ENCODE data around the gene CACNA1B.
"Not testable (repeated sequence)": the region's sequence is repeated elsewhere in the genome, so short reads cannot be mapped to it uniquely, and the experiment has no call there.

CACNA1B gene

DNA sequence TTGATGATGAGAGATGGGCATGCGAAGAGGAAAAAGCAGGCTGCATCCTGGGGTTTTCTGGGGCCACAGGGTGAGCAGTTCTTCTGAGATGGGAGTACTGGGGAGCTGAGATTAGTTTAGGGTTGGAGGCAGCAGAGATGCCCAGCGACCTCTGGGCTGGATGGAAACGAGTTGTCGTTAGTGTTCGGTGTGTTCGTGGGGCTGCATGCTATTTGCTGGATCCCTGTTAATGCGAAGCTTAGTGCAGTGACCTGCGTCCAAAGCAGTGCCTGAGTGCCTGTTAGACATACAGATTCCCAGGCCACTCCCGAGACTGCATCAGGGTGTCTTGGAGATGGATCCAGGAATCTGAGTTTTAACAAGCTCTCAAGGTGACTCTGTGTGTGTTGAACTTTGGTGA lies 201.3 kb downstream of the CACNA1B start:
- no peak for DNase-seq

GRCh38 chr9:138080979-138081378 lies 203.4 kb downstream of the CACNA1B start:
- DNase-seq: no peak

DNA sequence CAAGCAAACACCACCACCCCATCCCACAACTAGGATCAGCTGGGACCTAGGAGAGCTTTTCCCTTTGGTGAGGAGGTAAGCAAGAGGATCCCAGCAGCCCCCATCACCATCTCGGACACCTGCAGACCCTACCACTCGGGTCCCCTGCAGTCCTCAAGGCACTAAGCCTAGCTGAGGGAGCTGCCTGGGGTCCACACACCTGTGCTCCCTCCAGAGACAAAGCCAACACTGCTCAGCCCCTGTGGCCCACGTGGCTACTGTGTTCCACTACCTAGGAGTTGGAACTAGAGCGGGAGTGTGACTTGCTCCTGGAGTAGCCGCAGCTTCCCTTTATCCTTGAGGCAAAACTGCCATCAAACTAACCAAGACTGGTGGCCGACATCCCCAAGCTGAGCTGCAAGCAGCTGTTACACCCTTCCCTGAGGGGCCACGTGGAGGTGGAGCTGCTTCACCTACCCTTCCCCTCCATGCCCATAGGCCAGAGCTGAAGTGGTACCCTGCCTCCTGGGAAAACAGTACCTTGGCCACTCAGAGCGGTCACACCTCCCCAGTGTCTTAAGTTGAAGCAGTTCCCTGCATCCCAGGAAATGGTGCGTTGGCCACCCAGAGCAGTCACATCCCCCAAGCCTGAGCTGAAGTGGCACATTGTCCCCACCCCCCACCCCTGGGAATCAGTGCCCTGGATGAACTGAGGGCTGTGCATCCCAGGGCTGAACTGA lies 205.5 kb downstream of the CACNA1B start:
- DNase-seq: no peak

- DNase-seq: no peak
These were observed 206.3 kb downstream of the CACNA1B start for GRCh38 chr9:138083873-138084272.

DNA sequence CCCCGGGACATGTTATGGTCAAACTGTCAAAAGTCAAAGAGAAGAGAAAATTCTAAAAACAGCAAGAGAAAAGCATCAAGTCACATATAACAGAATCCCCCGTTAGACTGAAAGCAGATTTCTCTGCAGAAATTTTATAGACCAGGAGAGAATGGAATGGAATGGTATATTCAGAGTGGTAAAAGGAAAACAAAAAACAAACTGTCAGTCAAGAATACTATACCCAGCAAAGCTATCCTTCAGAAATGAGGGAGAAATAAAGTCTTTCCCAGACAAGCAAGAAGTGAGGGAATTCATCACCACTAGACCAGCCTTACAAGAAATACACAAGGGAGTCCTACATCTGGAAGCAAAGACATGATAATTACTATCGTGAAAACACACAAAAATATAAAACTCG lies 208.0 kb downstream of the CACNA1B start:
- DNase-seq: no peak

DNA sequence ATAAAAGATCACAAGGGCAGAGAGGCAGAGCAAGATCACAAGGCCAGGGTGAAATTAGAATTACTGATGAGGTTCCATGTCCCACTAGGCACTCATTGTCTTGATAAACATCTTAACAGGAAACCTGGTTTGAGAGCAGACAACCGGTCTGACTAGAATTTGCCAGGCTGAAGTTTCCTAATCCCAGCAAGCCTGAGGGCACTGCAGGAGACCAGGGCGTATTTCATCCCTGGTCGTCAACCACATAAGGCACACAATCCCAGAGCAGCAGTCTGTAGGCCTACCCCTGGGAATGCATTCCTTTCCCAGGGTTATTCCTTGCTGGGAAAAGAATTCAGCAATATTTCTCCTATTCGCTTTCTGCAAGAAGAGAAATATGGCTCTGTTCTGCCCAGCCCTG lies 214.5 kb downstream of the CACNA1B start:
- not testable (repeated sequence) for DNase-seq

GRCh38 chr9:138094028-138094427 lies 216.4 kb downstream of the CACNA1B start:
- DNase-seq: no peak

DNA sequence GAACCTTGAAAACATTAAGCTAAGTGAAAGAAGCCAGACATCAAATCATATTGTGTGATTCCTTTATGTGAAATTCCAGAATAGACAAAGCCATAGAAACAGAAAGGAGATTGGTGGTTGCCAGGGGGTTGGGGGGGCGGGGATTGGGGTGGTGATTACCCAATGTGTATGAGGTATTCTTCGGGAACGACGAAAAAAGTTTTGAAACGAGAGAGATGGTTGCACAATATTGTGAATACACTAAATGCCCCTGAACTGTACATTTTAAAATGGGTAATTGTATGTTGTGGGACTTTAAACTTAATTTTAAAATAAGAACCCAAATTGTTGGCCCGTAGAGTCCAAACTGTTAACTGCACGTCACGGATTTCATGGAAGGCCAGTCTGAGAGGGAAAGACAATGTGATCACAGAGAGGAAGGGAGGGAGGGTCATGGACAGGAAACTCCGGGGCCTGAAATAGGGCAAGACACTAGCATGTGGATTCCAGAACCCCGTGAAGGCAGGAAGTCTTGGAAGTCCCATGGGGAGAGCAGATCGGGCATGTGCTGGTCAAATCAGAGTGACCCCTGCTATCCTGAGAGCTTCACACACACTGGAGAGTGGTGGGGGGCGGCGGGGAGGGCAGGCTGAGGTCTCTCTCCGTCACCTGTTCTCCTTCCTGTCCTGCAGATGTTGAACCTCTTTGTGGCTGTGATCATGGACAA lies 218.4 kb downstream of the CACNA1B start:
- DNase-seq: peak; percentile 48 to 58 (median 48)

- no peak for DNase-seq
These were observed 218.9 kb downstream of the CACNA1B start for GRCh38 chr9:138096519-138096845.

- DNase-seq: peak in 1 of 3 donors; percentile 12
These were observed 220.0 kb downstream of the CACNA1B start for GRCh38 chr9:138097501-138097991.

- DNase-seq: peak in 1 of 3 donors; percentile 6
These were observed 220.7 kb downstream of the CACNA1B start for GRCh38 chr9:138098116-138098907.

DNA sequence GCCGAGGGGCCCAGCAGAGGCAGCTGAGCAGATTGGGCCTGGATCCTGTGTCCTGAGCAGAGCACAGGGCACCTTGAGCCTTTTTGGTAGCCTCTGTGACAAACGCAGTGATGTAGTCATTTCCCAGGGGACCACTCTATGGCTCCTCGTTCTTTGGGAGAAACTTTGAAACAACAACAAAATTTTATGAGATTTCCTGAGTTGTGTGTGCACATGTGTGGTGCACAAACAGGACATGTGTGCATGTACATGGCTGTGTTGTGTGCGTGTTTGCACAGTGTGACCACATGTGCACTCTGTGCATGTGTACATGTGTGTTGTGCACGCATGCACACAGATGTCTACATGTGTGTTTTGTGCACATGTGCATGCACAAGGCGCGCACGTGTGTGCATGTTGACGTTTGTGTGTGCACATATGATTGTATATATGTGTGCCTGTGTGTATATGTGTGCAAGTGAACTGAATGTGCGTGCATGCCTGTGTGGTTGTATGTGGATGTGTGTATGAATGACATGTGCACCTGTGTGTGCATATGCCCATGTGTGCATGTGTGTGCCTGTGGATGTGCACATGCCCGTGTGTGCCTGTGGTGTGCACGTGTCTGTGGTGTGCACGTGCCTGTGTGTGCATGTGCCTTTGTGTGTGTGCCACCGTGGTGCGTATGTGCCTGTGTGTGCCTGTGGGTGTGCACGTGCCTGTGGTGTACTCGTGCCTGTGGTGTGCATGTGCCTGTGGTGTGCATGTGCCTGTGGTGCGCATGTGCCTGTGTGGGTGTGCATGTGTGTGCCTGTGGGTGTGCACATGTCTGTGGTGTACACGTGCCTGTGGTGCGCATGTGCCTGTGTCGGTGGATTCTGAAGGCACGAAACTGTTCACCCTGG lies 221.6 kb downstream of the CACNA1B start:
- no peak for DNase-seq

DNA sequence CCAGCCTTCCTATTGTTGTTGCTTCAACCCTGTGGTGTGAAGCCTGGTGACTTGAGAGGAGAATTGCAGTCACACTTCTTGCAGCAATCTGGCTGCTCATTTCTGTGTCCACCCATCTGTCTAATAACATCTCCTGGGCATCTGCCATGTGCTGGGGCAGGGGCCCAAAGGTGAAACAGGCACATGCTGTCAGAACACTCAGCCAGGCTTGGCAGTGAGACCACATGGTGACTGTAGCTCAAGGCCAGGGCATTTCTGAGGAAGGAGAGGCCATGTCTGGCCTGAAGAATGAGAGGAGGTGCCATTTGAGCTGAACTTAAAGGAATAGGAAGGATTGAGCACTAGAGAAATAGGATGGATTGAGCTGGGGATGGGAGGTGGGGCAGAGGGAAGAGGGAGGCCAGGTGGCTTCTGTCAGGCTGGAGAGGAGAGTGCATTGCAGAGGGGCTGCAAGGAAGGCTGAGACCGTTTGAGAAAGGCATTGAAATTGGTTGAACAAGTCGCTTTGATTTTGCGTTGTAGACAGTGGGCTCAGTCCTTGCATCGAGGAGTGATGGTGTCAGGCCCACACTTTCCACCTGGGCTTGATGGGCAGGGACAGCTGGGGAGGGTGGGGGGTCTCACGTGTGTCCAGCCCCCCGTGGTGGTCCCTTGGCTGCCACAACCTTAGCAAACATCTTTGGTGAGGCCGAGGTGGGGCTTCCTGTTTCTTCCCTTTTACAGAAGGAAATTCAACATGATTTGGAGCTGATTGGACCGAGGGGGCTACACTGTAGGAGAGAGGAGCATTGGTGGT lies 222.4 kb downstream of the CACNA1B start:
- peak in 1 of 3 donors; percentile 0 for DNase-seq

DNA sequence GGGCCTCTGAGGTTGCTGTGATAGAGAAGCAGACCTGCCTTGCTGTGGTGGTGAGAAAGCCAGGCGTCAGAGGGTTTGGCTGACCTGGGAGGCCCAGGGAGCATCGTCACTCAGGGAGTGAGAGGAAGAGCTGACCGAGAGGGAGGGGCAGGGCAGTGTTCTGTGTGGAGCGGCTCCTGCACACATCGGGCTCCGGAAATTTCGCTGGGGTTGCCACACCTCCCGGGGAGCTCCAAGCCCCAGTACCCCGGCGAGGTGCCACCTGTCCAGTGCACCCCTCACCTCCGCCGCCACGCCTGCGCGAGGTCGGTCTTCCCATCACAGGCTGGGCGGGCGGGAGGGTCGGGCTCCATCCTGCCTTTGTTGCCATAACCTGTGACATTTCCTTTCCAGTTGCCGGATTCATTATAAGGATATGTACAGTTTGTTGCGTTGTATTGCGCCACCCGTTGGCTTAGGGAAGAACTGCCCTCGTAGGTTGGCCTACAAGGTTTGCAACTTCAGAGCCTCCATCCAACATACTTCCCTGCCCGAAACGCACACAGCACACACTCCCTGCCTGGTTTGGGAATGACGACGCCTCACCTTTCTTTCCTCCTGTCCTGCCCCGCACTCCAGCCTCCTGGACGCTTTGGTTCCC lies 223.2 kb downstream of the CACNA1B start:
- peak in 1 of 3 donors; percentile 3 for DNase-seq

- no peak for DNase-seq
These were observed 224.1 kb downstream of the CACNA1B start for GRCh38 chr9:138101444-138102234.

GRCh38 chr9:138102246-138103051 lies 224.9 kb downstream of the CACNA1B start:
- DNase-seq: no peak

DNA sequence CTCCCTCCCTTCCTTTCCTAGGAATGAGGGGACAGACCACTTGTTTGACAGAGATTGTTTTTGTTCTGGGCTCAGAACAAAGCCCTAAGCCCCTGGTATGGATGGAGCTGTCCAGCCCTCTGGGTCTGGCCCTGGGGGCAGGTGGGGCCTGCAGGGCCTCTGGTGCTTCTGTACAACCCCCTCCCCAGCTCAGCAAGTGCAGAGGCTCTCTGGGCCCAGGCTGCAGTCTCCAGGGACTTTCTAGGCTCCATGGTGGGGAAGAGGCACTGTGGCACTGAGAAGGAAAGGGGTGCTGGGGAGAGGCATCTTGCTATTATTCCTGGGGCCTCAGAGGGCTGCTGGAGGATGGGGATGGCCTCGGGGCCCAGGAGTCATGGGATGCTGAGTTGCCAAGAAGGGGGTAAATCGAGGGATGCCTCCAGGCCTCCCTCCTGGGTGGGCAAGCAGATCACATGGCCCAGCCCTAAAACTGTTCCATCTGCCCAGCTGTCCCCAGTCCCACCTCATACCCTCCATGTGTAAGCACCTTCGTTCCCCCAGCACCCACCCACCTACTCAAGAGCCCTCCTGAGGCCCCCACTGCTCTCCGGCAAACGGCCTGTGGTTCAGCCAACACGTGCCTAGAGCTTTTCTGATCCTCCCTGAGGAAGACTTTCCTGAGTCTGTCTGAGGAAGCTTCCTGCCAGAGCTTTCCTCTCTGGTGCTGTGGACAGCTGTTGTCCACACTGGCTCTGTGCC lies 225.7 kb downstream of the CACNA1B start:
- DNase-seq: no peak

DNA sequence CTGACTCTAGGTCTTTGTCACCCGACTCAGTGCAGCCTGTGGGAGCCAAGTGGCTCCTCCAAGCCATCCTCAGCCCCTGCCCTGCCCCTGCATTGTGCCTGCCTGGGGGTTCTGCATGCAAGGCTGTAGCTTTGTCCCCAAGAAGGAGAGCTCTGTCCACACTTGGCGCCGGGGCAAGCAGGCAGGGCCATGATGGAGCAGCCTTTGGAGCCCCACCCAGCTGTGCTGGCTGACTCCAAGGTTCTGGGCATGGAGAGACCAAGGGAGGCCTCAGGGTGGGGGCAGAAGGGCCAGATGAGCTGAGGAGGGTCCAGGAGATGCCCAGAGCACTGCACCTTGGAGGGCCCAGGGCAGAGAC lies 226.2 kb downstream of the CACNA1B start:
- DNase-seq: no peak

All from suppressor macrophage treated with lipopolysaccharide for 1 hour (primary cell).